Stimulated activated CD8-positive, alpha-beta memory T cell treated with anti-CD3 and anti-CD28 coated beads, Interleukin-4, amount 100 ng/mL, for 24 hours (primary cell): ENCODE results near the gene NCKAP5L.
A peak's percentile ranks its signal among the peaks of the same experiment; 100 is the strongest.
"Not testable (repeated sequence)": the region's sequence is repeated elsewhere in the genome, so short reads cannot be mapped to it uniquely, and the experiment has no call there.

ENCODE experiments used
- DNase-seq: peaks from one replicate; pipeline ENCODE4 v3.0.0-alpha.2; 2020; ENCODE audit warnings: low read depth

The NCKAP5L gene, protein sequence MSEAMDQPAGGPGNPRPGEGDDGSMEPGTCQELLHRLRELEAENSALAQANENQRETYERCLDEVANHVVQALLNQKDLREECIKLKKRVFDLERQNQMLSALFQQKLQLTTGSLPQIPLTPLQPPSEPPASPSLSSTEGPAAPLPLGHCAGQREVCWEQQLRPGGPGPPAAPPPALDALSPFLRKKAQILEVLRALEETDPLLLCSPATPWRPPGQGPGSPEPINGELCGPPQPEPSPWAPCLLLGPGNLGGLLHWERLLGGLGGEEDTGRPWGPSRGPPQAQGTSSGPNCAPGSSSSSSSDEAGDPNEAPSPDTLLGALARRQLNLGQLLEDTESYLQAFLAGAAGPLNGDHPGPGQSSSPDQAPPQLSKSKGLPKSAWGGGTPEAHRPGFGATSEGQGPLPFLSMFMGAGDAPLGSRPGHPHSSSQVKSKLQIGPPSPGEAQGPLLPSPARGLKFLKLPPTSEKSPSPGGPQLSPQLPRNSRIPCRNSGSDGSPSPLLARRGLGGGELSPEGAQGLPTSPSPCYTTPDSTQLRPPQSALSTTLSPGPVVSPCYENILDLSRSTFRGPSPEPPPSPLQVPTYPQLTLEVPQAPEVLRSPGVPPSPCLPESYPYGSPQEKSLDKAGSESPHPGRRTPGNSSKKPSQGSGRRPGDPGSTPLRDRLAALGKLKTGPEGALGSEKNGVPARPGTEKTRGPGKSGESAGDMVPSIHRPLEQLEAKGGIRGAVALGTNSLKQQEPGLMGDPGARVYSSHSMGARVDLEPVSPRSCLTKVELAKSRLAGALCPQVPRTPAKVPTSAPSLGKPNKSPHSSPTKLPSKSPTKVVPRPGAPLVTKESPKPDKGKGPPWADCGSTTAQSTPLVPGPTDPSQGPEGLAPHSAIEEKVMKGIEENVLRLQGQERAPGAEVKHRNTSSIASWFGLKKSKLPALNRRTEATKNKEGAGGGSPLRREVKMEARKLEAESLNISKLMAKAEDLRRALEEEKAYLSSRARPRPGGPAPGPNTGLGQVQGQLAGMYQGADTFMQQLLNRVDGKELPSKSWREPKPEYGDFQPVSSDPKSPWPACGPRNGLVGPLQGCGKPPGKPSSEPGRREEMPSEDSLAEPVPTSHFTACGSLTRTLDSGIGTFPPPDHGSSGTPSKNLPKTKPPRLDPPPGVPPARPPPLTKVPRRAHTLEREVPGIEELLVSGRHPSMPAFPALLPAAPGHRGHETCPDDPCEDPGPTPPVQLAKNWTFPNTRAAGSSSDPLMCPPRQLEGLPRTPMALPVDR (N-terminal part only)

DNA sequence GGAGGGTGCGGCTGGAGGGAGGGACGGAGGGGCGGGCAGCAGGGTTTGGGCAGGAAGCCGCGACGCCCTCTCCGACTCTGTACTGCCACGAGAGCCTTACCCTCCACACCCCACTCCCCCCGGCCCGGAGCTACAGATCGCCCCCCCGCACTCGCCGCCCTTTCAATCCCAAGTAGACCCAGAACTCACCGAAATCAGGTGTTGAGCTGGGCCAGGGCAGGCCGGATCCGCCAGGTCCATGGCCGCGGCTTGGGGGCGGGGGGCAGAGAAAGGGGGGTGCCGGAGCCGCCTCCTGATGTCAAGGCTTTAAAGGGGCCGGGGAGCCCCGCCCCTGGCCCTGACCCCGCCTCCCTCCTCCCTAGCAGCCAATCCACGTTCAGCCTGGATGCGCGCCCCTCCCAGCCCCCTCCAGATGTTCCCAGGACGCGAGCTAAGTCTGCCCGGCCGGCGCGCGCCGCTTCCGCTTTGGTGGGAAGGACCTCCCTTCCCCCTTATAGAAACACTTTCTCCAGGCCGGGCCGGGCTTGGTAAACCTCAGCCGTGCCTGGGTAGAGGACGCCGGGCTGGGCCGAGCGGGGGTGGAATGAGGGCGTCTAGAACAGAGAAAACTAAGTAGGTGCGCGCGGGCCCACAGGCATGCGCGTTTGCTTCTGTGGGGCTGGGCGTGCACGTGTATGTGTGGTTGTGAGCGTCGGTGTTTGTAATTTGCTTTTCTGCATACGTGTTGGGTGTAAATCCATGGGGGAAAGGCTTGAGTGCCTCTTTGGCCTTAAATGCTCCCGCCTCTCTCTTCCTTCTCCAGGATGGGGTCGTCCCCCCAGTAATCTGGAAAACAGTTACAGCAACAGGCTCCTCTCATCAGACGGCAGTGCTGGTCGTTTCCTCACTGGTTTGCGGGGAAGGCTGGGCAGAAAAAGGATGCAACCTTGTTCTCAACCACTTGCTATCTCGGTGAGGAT is at the start of gene NCKAP5L:
Gene NCKAP5L, minus strand, starts transcription at position 281 of the 959 bp plus-strand sequence. CDS start 24,369 bp downstream, outside the sequence.
- peak; percentile 92 for DNase-seq

DNA sequence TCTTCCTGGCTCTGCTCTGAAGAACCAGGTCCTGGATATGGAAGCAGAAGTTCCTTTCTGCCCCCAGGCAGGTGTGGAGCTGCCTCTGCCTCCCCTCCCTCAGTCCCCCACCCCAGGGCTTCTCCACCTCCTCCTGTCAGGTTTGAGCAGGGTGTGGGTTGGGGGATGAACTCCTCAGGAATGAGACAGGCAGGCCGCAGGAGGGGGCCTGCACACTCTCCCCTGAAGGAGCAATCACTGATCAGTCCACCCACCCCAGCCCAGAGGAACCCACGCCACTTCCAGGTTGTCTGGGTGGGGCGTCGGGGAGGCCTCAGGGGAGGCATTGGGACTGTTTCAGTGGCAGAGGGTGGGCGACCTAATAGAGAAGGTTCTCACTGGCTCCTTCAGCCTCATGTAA is 48.9 kb upstream of the NCKAP5L start:
- no peak for DNase-seq

DNA sequence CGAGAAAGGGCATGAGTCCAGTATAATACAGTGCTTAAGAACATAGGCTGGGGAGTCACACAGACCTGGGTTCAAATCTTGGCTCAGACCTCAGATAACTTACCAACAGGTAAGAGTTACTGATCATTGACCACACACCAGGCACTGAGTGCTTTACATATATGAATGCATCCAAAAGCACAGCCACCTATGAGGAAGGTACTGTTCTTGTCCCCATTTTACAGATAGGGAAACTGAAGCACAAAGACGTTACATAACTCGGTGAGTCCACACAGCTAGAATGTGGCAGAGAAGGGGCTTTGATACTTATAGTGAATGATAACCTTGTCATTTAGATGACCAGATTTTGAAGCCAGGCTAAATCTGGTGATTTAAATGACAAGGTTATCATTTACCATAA is 47.9 kb upstream of the NCKAP5L start:
- DNase-seq, result no peak

DNA sequence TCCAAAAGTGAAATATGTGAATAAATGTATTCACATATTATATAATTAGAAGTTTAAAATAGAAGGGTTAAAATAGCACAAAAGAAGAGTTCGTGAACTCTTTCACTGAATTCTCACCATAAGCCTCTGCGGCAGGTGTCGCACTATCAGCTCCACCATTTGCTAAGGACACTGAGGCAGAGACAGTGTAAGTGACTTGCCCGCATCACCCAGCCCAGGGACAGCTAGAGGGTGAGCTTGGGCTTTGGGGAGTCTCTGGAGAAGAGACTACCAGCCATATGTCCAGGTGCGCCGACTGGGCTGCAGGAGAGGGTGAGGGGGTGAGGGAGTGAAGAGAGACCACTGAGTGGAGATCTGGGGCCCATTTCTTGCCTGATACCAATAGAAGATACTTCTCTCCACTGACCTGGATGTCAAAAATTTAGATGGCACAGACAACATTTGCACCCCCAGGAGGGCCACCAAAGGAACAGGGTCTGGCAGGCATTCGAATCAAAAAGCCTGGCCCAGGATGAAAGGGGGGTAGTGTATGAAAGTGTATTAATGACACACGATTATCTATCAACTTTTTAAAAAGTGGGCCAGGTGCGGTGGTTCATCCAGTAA is 47.0 kb upstream of the NCKAP5L start:
- DNase-seq, result no peak

DNA sequence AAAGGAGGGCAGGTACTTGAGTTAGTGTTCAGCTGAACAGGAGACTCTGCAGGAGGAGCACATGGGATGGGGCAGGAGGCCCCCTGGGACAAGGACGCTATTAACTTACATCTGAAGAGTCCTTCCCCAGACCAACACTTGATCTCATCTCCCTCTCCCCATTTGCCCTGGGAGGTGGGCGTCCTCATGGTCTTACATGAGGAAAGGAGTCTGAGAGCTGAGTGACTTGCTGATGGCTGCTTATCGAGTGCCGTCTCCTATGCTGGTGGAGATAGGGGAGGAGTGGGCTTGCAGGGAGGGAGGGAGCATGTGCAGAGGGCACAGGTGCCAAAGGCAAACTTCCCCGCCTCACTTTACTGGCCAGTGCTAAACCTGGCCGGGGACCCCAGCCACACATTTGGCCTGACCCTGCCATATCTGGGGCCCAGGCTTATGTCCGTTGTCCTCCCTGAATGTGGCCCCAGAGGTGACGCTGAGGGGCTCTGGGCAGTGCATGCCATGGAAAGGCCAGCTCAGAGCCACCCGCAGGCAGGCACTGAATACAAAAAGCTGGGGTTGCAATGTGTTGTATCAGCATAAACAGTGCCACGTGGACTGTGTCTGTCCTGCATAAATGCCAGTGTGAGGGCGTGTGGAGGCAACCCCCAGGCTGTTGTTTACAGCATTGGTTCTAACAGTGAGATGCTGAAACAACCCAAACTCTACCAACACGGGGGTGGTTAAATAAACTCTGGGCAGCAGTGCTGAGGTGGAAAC is 46.1 kb upstream of the NCKAP5L start:
- no peak for DNase-seq

DNA sequence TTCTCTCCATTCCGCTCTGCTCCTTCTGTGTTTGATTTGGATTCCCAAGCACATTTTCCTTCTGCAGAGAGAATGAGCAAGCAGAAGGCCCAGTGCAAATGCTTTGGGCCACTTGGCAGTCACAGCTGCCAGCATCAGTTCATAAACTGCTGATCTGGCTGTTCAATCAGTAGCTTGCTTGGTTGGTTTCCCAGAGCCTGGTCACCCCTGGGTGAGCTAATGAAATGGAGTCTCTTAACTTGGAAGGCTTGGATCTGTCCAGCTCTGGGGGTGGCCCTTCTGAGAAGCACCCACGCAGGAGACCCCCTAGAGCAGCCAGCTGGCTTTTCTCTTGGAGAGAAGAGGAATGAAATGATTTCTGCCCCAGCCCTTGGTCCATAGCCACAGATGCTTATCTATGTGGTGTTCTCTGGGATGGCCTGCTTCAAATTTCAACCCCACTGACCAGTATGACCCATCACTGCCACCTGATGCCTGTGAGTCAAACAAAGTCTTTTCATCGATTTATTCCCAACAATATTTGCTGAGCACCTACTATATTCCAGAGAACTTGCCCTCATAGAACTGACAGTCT is 45.2 kb upstream of the NCKAP5L start:
- DNase-seq, result no peak

DNA sequence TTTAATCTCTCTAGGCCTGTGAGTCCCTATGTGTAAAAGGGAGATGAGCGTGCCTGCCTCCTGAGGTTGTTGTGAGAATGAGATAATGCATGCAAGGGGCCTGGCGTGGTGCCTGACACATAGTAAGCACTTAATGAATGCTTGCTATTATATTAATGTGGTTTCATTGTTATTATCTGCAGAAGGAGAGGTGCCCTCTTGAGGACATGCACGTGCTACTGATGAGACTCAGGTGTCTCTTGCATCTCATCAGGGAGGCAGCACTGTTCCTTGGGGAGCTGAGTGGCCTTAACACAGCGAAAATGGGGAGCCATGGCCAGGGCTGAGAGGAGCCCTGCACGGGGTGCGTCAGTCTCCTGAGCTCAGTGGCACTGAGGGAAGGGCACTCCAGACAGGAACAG is 44.6 kb upstream of the NCKAP5L start:
- DNase-seq, result no peak

DNA sequence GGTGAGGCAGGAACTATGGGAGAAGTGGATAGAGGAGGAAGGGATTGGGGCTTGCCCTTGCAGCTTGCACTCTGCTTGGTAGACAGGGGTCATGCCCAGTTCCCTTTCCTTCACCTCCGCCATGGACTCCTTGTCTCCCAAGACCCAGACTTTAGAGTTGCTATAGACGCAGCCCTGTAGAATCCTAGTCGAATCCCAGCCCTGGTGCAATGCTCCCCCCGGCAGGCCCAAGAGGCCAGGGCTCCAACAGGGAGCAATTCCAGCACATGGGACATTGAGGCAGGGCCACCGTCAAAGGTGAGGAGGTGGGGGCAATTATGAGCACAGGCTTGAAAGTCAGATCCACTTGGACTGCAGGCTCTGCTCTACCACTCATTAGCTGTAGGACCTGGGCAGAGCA is 44.2 kb upstream of the NCKAP5L start:
- DNase-seq, result no peak

DNA sequence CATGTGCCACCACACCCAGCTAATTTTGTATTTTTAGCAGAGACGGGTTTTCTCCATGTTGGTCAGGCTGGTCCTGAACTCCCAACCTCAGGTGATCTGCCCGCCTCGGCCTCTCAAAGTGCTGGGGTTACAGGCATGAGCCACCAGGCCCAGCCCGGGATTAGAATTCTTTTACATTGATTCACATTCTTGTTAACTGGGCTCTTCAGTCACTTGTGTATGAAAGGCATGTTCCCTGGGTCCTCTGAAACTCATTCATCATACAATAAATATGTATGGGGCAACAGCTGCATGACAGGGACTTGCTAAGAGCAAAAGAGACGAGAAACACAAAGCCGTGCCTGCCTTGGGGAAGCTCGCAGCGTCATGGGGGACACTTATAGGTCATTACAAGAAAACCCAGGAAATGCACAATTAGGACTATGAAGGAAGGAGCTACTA is 43.6 kb upstream of the NCKAP5L start:
- DNase-seq, result not testable (repeated sequence)

DNA sequence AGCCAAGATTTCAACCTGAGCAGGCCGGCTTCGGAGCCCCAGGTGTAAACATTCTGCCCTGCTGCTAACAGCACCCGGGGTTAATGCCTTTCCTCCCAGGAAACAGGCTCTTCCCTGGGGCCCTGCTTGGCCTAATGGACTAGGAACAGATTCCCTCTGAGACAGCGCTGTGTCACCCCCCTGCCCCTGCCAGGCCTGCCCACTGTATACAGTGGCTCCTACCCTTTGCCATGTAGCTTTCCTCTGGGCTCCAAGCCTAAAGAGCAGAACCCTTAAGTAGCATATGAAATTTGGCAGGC is 43.0 kb upstream of the NCKAP5L start:
- no peak for DNase-seq

DNA sequence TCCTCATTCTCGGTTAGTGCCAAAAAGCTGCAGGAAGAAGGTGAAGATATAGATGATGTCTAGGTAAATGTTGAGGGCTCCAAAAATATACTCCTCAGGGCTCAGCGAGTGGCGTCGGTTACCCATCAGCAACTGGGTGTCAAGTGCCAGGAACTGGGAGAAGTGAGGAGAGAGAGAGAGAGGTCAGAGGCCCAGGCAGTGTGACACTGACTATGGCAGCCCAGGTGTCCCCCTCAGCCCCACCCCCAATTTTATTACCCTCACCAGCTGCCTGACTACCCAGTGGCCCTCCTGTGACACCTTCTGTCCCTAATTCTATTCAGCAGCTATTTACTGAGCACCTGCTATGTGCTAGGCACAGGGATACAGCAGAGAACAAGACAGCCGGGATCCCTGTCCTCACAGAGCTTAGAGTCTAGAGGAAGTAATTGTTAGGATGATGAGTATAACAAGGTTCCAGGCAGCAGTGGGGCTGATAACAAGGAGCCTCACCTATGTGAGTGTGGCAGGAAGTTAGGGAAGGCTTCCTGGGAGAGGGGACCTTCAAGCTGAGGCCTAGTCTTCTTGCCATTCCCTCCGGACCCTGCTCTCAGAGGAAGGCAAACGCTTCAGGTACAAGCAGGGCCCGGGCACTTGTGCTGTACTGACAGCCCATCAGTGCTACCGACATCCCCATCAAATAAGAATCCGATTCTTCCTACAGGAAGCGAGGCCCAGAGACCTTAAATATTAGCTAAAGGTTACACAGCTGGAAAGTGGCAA is 42.5 kb upstream of the NCKAP5L start:
- no peak for DNase-seq

DNA sequence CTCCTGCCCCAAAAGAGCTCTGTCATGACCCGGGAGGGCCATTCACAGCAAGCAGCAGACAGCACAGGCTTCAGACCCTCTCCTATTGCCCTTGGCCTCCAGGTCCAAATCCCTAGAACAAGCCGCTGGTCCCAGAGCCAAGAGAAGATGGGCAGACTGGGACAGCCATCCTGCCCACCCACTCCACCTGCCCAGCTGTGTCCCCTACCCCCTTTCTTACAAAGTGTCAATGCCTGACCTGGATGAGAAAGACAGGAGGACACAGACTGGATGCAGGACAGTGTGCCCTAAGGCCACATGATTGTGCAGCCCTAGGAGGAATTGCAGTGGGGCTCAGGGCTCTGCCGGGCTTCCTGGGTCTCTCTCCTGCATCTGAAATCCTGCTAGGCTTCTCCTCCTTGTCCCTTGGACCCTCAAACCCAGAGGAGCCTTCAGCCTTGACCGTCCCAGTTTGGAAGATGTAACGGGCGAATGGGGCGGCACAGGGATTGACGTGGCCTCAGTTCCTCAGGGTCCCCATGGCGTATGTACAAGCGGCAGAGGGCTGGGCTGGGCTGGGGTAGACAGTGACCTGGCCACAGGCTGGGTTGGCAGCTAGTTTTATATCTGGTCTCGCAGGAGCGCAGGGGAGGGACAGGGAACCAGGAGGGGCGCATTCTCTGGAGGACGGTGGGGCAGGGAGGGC is 41.7 kb upstream of the NCKAP5L start:
- DNase-seq, result no peak

DNA sequence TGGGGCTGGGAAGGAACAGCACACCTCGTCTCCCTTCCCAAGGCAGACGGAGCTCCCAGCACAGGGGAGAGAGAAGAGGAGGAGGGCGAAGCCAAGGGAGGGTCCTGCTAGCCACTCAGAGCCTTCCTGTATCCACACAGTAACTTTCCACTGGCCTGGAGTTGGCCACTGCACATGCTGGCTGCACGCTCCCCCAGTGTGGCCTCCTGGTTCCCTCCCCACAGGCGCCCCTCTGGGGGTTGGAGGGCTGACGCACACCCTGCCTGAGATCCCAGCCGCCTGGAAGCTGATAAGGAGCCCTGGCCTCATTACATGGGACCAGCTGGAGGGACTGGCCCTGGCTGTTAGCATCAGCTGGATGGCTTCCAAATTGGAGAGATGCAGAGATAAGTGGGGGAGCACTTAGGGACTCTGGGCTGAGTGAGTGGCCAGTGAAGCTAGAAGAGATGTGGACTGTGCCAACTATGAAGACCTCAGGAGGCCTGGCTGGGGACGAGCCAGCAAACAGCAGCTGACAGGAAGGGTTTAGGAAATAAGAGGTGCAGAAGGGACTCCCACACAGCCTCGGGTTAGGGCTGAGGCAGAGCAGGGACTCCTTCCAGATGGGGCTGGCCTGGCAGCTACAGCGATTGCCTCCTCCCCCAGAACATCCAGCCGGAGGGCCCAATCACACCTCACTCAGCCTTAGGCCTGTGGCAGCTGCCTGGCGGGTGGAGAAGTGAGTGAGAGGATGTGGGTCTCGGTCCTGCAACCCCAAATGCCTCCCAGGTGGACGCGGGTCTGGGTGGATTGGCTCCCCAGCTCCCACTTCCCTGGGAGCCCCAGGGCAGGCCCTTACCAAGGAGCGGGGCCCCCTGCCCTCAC is 41.0 kb upstream of the NCKAP5L start:
- DNase-seq, result no peak

DNA sequence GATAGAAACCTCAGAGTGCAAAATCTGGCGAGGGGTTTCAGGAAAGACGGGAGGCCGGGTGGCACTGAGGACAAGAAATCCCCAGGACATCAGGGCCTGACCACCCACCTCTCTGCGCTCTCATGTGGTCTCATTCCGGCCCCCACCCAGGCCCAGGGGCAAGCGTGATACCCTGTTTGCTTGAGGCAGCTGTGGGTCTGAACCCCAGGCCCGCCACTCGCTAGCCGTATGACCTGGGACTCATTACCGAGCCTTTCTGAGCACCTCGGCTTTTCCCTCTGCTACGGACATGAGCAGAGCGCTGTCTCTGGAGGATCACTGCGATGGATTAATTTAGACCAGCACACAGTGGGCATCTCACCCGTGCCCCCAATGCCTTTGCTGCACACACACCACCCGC is 40.2 kb upstream of the NCKAP5L start:
- no peak for DNase-seq

DNA sequence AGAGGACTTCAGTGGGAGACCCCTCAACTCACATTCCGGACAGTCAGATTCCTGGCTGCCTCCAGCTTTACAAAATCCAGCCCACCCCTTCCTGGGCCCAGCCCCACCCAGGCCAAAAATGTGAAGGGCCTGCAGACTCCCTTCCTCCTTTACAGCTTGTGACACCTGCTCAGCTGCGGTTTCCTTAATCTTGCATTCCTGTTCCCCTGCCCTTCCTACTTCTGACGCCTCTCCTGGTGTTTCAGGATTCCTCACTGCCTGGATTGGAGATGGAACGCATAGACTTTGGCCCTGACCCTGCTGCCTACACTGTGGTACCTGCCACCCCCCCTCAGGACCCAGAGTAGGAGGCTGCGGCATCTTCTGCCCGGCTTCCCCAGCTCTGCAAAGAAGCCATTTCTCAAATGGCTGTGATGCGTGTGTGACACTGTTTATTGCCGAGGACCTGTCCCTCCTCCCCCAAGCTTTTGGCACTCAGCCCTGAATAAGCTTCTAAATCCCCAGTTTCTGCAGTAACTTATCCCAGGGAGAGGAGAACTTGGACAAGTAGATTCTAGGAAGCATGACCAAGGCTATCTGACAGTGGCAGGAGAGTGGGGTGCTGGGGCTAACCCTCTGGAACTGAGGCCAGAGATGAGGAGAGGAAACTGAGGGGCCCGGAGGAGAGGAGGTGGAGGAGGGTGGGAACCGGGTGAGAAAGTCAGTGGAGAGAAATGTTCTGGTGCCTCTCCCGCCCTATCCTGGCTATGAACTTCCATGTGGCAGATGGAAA is 39.5 kb upstream of the NCKAP5L start:
- no peak for DNase-seq

DNA sequence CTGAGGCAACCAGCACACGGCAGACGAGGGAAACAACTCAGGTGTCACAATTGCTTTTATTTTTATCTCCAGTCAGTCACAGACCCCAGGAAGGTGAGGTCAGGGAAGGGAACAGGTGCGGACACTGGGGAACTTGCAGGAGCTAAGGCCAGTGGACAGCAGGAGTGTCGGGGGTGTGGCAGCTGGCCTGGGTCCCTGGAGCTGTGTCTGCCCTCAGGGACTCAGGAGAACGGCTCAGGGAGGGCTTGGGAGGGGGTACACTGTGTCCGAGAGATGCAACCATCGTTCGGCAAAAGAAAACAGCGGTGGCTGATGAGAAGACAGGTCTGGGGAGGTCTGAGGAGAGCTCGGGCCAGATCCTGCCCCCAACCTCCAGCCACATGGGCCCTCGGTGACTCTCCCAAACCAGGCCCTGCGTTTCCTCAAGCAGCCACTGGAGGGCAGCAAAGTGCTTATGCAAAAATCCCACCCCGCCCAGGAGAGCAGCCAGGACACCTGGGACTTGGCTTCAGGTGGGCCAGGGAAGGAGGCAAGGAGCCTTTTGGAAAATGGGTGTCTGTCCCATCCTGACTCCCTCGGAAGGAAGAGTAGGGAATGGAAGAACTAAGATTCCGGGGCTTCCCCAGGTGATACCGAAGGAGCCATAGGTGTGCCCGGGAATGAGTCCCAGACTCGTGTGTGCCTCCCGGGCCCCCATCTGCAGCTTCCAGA is 38.8 kb upstream of the NCKAP5L start:
- DNase-seq, result peak; percentile 58
